Gastrocnemius medialis (tissue), 4 donors: ENCODE data around the gene TMEM131L. TPM values are rescaled to one million over a fixed set of nuclear protein-coding genes. Genes with fewer than 3 reads are reported as not detected.

ENCODE experiments used
- ATAC-seq, 2 donors: fragments of 150-250 bp; one replicate each; pipeline ENCODE4 v1.9.1; 2016
- DNase-seq, 2 donors: peaks; one replicate each; pipeline ENCODE4 v3.0.0-alpha.2; 2019
- H3K27ac ChIP-seq, 4 donors: fragments of 200-600 bp; sonication (generic); 1 replicate in 1 of 4; 2 replicates in 3 of 4; pipeline ENCODE4 v1.5.1; 2016 to 2018; ENCODE audit warnings: mild to moderate bottlenecking in 2 of 4, moderate library complexity in 1 of 4
- H3K27me3 ChIP-seq, 3 donors: fragments of 200-600 bp; sonication (generic) in 2 of 3; 1 replicate in 1 of 3; 2 replicates in 2 of 3; pipeline versions ENCODE4 v1.5.1 to v1.6.0; 2016 to 2019; ENCODE audit warnings: mild to moderate bottlenecking in 1 of 3, moderate library complexity in 1 of 3
- H3K36me3 ChIP-seq, 2 donors: fragments of 200-600 bp; sonication (generic) in 1 of 2; one replicate each; pipeline ENCODE4 v1.5.1; 2017 to 2018
- H3K4me1 ChIP-seq, 2 donors: fragments of 200-600 bp; sonication (generic) in 1 of 2; one replicate each; pipeline ENCODE4 v1.5.1; 2016 to 2017; ENCODE audit warnings: mild to moderate bottlenecking in 2 of 2
- H3K4me3 ChIP-seq, 4 donors: fragments of 200-600 bp; sonication (generic) in 3 of 4; 1 replicate in 1 of 4; 2 replicates in 3 of 4; pipeline ENCODE4 v1.5.1; 2016 to 2019; ENCODE audit warnings: mild to moderate bottlenecking in 2 of 4
- H3K9me3 ChIP-seq, 3 donors: fragments of 200-600 bp; sonication (generic) in 2 of 3; 1 replicate in 1 of 3; 2 replicates in 2 of 3; pipeline ENCODE4 v1.5.1; 2016 to 2019
- POLR2A ChIP-seq, 2 donors: fragments of 450-650 bp; IDR thresholded peaks; one replicate each; pipeline ENCODE4 v1.6.1; 2017; ENCODE audit warnings: antibody characterized with exemption in 2 of 2, mild to moderate bottlenecking in 2 of 2, moderate library complexity in 2 of 2
- in situ Hi-C, 4 donors: fragments of 200-750 bp; cut with MboI; loops; one replicate each; pipeline versions ENCODE4 v1.15.0 to v1.8.0; 2017; ENCODE audit warnings: low sequenced_read_pairs in 4 of 4
- intact Hi-C: fragments of 100-400 bp; cut with DNase I; formaldehyde crosslinking; loops from one replicate; pipeline ENCODE4 v1.15.1; 2023; ENCODE audit warnings: low total_unique reads
- total RNA-seq, 4 donors: library from RNA; depleted of rRNA; stranded (reverse); fragments of >200 nt; gene quantifications; one replicate each; pipeline versions ENCODE4 v1.1.0 to v1.2.3, GENCODE V29; 2016
- TF ChIP-seq, protein P1 (sequence below), 5 experiments: fragments of 450-650 bp in 3 of 5; fragments of 200-600 bp in 2 of 5; sonication (generic) in 2 of 5; IDR thresholded peaks in 4 of 5; conservative IDR thresholded peaks in 1 of 5; 1 replicate in 4 of 5; 2 replicates in 1 of 5; pipeline ENCODE4 v1.5.1; 2016 to 2019; ENCODE audit warnings: antibody characterized with exemption in 5 of 5, mild to moderate bottlenecking in 3 of 5, moderate library complexity in 3 of 5

The TMEM131L gene
- total RNA-seq, 4 donors from 2014 or later, result 4.6 to 21.4 (median 9.5) TPM

- DNase-seq (no peak), ATAC-seq (no peak)
- H3K4me1 ChIP-seq, result peaks cover 50 to 59% of the 10 kb centered on the region in 2 donors
- peak overlapping the region; percentile 88 to 98 (median 92) for H3K27ac ChIP-seq
- TF ChIP-seq, protein P1, sequence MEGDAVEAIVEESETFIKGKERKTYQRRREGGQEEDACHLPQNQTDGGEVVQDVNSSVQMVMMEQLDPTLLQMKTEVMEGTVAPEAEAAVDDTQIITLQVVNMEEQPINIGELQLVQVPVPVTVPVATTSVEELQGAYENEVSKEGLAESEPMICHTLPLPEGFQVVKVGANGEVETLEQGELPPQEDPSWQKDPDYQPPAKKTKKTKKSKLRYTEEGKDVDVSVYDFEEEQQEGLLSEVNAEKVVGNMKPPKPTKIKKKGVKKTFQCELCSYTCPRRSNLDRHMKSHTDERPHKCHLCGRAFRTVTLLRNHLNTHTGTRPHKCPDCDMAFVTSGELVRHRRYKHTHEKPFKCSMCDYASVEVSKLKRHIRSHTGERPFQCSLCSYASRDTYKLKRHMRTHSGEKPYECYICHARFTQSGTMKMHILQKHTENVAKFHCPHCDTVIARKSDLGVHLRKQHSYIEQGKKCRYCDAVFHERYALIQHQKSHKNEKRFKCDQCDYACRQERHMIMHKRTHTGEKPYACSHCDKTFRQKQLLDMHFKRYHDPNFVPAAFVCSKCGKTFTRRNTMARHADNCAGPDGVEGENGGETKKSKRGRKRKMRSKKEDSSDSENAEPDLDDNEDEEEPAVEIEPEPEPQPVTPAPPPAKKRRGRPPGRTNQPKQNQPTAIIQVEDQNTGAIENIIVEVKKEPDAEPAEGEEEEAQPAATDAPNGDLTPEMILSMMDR (IDR thresholded peaks at IDR 0.05 in 4 of 5, conservative IDR thresholded peaks at IDR 0.05 in 1 of 5), result no peak
- no peak for TF ChIP-seq POLR2A (IDR thresholded peaks at IDR 0.05)
- intact Hi-C loops, result no loop called here
- H3K4me3 ChIP-seq, result no peak overlapping the region
- peaks cover 0 to 6% of the 10 kb centered on the region in 2 donors for H3K36me3 ChIP-seq
- H3K27me3 ChIP-seq, result no peaks in the 10 kb centered on the region
- in situ Hi-C loops, result no loop called here
- H3K9me3 ChIP-seq, result no peaks in the 10 kb centered on the region
These were observed 6.2 kb downstream of the TMEM131L start for GRCh38 chr4:153472122-153473037.

DNA sequence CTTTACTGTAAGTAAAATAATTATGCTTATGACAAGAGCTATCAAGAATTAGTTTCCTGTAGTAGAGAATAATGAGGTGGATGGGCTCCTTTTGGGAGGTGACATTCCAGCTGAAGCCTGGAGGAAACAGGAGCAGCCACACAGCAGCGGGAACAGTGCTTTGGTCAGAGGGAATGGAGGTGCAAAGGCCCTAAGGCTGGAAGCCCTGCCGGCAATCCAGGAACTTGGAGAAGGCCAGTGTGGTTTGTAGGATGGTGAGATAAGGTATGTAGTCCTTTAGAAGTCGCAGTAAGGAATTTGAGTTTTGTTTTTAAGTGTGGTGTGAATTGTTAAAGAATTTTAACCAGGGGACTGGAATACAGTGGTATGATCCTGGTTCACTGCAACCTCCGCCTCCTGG is 8.1 kb downstream of the TMEM131L start:
- intact Hi-C loops (no loop called here), in situ Hi-C loops (no loop called here)
- no peak for DNase-seq
- peak overlapping the region; percentile 16 to 98 (median 92) for H3K27ac ChIP-seq
- no peaks in the 10 kb centered on the region for H3K27me3 ChIP-seq
- H3K4me3 ChIP-seq, result no peak overlapping the region
- TF ChIP-seq, protein P1 (IDR thresholded peaks at IDR 0.05 in 4 of 5, conservative IDR thresholded peaks at IDR 0.05 in 1 of 5), result no peak
- no peak for TF ChIP-seq POLR2A (IDR thresholded peaks at IDR 0.05)
- peaks cover 47 to 58% of the 10 kb centered on the region in 2 donors for H3K4me1 ChIP-seq
- no peaks in the 10 kb centered on the region for H3K9me3 ChIP-seq
- peaks cover 0 to 6% of the 10 kb centered on the region in 2 donors for H3K36me3 ChIP-seq
- no peak for ATAC-seq

DNA sequence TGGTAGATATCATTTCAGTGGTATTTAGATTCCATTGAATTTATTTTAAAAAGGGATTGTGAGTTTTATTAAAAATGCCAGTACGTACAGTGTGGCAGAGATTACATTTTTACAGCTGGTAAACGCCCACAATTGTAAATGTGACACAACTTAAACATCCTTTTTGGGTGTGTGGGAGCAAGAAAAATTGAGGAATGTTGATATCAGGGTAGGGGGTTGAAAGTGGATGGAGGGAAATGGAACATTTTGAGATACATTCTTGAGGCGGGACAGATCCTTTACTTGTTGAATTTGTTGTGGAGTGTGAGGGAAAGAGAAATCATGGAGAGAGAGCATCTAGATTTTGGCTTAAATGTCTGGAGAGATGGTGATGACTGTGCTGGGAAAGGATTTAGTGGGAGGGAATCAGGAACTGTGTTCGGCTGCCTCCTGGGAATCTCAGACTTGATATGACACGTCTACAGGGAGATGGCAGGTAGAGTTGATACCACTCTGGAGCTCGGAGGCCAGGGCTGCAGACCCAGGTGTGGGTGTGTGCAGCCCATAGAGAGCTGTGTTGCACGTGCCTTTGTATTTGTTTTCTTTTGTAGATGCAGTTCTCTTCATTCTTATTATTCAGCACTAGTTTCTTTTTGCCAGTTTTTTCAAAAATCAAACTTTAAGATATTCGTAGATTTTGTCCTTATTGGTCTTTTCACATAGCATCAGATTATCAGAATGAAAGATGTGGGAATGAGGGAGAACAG is 10.8 kb downstream of the TMEM131L start:
- peak; percentile 12 to 13 for ATAC-seq
- in situ Hi-C loops, result no loop called here
- Histone ChIP-seq H3K27me3 (no peaks in the 10 kb centered on the region), H3K36me3 (peaks cover 0 to 6% of the 10 kb centered on the region in 2 donors), H3K4me3 (no peak overlapping the region), H3K27ac (peak overlapping the region; percentile 72 to 98 (median 84)), H3K4me1 (peaks cover 32 to 37% of the 10 kb centered on the region in 2 donors), H3K9me3 (no peaks in the 10 kb centered on the region)
- DNase-seq, result no peak
- intact Hi-C loops, result no loop called here
- TF ChIP-seq, protein P1 (IDR thresholded peaks at IDR 0.05 in 4 of 5, conservative IDR thresholded peaks at IDR 0.05 in 1 of 5), result no peak

DNA sequence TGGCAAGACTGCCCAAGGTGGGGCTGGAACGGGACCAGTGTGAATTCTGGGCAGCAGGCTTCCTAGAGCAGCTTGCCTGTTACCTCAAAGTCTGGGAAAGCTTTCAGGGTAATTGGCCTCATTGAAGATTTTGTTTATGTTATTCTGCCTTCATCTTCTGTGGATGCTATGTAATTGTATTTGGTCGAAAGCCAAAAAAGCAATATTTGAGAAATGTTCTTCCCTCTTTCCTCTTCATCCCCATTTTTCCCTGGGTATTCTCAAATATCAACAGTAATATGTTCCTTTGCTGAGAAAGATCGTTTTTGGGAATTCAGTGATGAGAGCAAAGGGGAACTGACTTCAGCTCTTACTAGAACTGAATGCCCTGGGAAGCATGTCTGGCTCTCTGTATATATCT is 12.9 kb downstream of the TMEM131L start:
- Histone ChIP-seq H3K9me3 (no peaks in the 10 kb centered on the region), H3K36me3 (peaks cover 0 to 5% of the 10 kb centered on the region in 2 donors), H3K27ac (peak overlapping the region; percentile 72 to 98 (median 84)), H3K27me3 (no peaks in the 10 kb centered on the region), H3K4me1 (peaks cover 43 to 48% of the 10 kb centered on the region in 2 donors), H3K4me3 (no peak overlapping the region)
- intact Hi-C loops, result no loop called here
- peak; percentile 11 to 22 for ATAC-seq
- in situ Hi-C loops, result no loop called here
- no peak for TF ChIP-seq POLR2A (IDR thresholded peaks at IDR 0.05)
- TF ChIP-seq, protein P1 (IDR thresholded peaks at IDR 0.05 in 4 of 5, conservative IDR thresholded peaks at IDR 0.05 in 1 of 5), result no peak
- no peak for DNase-seq
